Measurements from ENCODE around the gene TIMM50. TPM values are rescaled to one million over a fixed set of nuclear protein-coding genes. Genes with fewer than 3 reads are reported as not detected.

The TIMM50 gene
- total RNA-seq, 2 donors from 2014 or later = 60.0 to 80.9 TPM

DNA sequence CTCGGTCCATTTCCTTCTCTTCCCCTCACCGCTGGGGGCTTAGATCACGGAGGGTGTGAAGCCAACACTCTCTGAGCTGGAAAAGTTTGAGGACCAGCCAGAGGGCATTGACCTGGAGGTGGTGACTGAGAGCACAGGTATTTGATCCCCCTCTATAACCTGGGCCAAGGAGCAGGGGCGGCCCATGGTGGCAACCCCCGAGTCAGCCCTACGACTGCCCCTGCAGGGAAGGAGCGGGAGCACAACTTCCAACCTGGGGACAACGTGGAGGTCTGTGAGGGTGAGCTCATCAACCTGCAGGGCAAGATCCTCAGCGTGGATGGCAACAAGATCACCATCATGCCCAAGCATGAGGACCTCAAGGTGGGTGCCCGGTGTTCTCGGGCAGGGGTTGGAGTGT, 11.6 kb upstream of the TIMM50 start:
- Histone ChIP-seq H3K27ac (no peak overlapping the region), H3K4me1 (no peaks in the 10 kb centered on the region), H3K36me3 (peaks cover 98% of the 10 kb centered on the region), H3K27me3 (no peaks in the 10 kb centered on the region), H3K4me3 (no peak overlapping the region), H3K9me3 (no peaks in the 10 kb centered on the region)
- DNase-seq (ENCODE audit: low spot score) = no peak
- TF ChIP-seq CTCF (IDR thresholded peaks at IDR 0.05) = no peak

- Histone ChIP-seq H3K4me3 (no peak overlapping the region), H3K27ac (no peak overlapping the region), H3K4me1 (no peaks in the 10 kb centered on the region), H3K36me3 (peaks cover 98% of the 10 kb centered on the region), H3K9me3 (no peaks in the 10 kb centered on the region), H3K27me3 (no peaks in the 10 kb centered on the region)
- DNase-seq (ENCODE audit: low spot score) = no peak
- no peak for TF ChIP-seq CTCF (IDR thresholded peaks at IDR 0.05)
Observed at GRCh38 chr19:39469567-39469966, 11.1 kb upstream of the TIMM50 start.

GRCh38 chr19:39470724-39471339, 9.8 kb upstream of the TIMM50 start:
- Histone ChIP-seq H3K27me3 (no peaks in the 10 kb centered on the region), H3K36me3 (peaks cover 95% of the 10 kb centered on the region), H3K4me3 (no peak overlapping the region), H3K4me1 (peaks cover 0 to 4% of the 10 kb centered on the region in 2 donors), H3K9me3 (no peaks in the 10 kb centered on the region), H3K27ac (no peak overlapping the region)
- TF ChIP-seq CTCF (IDR thresholded peaks at IDR 0.05) = no peak
- no peak for DNase-seq (ENCODE audit: low spot score)

DNA sequence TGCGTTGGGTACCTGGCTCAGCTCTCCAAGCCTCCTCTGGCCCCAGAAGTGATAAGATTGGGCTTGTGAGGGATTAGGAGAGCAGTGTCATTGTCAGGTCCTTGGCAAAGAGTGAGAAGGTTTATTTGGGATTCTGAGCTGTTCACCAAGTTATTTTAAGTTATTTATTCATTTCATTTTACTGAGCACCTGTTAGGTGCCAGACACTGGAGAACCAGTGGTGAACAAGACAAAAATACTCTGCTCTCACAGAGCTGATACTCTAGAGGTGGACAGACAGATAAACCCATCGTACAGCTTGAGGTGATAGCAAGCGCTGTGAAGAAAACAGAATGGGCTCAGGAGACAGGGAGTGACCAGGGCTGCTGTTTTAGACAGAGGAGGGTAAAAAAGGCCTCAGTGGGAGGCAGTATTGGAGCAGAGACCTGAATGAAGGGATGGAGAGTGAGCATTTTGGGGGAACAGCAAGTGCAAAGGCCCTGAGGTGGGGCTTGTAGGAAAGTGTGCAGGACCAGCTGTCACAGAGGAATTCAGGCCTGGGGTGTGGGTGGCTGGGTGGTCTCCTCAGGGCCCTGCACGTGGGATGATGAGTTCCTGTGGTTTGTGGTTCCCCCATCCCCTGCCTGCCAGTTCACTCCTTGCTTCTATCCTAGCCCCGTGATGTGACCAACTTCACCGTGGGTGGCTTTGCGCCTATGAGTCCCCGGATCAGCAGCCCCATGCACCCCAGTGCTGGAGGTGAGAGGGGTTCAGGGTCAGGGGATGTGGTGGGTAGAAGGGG, 8.7 kb upstream of the TIMM50 start:
- Histone ChIP-seq H3K4me3 (no peak overlapping the region), H3K27me3 (no peaks in the 10 kb centered on the region), H3K36me3 (peaks cover 90% of the 10 kb centered on the region), H3K4me1 (peaks cover 0 to 4% of the 10 kb centered on the region in 2 donors), H3K27ac (no peak overlapping the region), H3K9me3 (no peaks in the 10 kb centered on the region)
- no peak for TF ChIP-seq CTCF (IDR thresholded peaks at IDR 0.05)
- no peak for DNase-seq (ENCODE audit: low spot score)

DNA sequence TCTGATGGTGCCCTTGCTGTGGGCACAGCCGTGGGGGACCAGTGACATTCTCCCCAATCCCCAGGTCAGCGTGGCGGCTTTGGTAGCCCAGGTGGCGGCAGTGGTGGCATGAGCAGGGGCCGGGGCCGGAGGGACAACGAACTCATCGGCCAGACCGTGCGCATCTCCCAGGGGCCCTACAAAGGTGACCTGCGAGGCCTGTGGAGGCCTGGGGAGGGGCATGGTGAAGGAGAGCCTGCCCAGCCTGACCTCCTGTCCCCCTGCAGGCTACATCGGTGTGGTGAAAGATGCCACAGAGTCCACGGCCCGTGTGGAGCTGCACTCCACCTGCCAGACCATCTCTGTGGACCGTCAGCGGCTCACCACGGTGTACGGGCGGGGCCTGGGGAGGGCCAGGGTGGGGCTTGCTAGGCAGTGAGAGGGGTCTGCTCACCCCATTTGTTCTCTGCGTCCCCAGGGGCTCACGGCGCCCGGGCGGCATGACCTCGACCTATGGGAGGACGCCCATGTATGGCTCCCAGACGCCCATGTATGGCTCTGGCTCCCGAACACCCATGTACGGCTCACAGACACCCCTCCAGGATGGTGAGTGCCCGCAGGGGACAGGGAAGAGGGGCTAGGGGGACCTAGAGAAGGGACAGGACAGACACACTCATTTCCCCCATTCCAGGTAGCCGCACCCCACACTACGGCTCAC, 7.7 kb upstream of the TIMM50 start:
- Histone ChIP-seq H3K27ac (no peak overlapping the region), H3K27me3 (no peaks in the 10 kb centered on the region), H3K4me1 (peaks cover 0 to 4% of the 10 kb centered on the region in 2 donors), H3K36me3 (peaks cover 83% of the 10 kb centered on the region), H3K9me3 (no peaks in the 10 kb centered on the region), H3K4me3 (no peak overlapping the region)
- no peak for TF ChIP-seq CTCF (IDR thresholded peaks at IDR 0.05)
- no peak for DNase-seq (ENCODE audit: low spot score)
